Liver (tissue), 3 donors: Measurements from ENCODE around the gene MIER1.

Source experiments
- ATF3 ChIP-seq: IDR thresholded peaks from 2 replicates; pipeline ENCODE4 v1.6.1; 2016; ENCODE audit warnings: antibody characterized with exemption
- FOXA1 ChIP-seq: IDR thresholded peaks from 2 replicates; pipeline ENCODE4 v1.6.1; 2016; ENCODE audit warnings: antibody characterized with exemption
- RAD21 ChIP-seq, 2 donors: IDR thresholded peaks; 2 replicates each; pipeline ENCODE4 v1.6.1; 2016; ENCODE audit warnings: antibody characterized with exemption in 2 of 2, mild to moderate bottlenecking in 2 of 2
- SP1 ChIP-seq: IDR thresholded peaks from 2 replicates; pipeline ENCODE4 v1.6.1; 2018; ENCODE audit warnings: antibody characterized with exemption, mild to moderate bottlenecking
- TAF1 ChIP-seq: conservative IDR thresholded peaks from 2 replicates; pipeline ENCODE4 v1.6.1; 2016; ENCODE audit warnings: antibody characterized with exemption, mild to moderate bottlenecking
- YY1 ChIP-seq: IDR thresholded peaks from 2 replicates; pipeline ENCODE4 v1.6.1; 2016; ENCODE audit warnings: antibody characterized with exemption, mild to moderate bottlenecking
- ZBTB33 ChIP-seq: IDR thresholded peaks from 2 replicates; pipeline ENCODE4 v1.6.1; 2016; ENCODE audit warnings: antibody characterized with exemption
- TF ChIP-seq, protein P1 (sequence below): fragments of 150-350 bp; IDR thresholded peaks from 2 replicates; pipeline ENCODE4 v1.5.1; 2017; ENCODE audit warnings: improper control_type of control experiment, low read depth, low read length; ENCODE audit not compliant: missing input control
- TF ChIP-seq, protein P2 (sequence below): IDR thresholded peaks from 2 replicates; pipeline ENCODE4 v1.6.1; 2016; ENCODE audit warnings: antibody characterized with exemption, mild to moderate bottlenecking
- donor health status: healthy.
- donor health status: healthy.

DNA sequence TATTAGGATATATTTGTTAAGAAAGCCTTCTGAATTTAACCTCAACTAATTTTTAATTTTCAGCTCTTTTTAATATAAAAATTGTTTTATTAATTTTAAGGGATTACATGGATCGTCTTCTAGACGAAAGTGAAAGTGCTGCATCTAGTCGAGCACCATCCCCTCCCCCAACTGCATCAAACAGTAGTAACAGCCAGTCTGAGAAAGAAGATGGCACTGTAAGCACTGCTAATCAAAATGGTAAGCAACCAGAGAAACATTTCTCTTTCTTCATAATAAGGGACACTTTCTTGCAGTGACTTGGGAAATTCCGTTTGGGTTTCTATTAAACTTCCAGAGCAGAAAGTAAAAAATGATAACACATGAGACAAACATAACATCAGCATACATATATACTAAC is 56.9 kb downstream of the MIER1 start:
- TF ChIP-seq, protein P1, sequence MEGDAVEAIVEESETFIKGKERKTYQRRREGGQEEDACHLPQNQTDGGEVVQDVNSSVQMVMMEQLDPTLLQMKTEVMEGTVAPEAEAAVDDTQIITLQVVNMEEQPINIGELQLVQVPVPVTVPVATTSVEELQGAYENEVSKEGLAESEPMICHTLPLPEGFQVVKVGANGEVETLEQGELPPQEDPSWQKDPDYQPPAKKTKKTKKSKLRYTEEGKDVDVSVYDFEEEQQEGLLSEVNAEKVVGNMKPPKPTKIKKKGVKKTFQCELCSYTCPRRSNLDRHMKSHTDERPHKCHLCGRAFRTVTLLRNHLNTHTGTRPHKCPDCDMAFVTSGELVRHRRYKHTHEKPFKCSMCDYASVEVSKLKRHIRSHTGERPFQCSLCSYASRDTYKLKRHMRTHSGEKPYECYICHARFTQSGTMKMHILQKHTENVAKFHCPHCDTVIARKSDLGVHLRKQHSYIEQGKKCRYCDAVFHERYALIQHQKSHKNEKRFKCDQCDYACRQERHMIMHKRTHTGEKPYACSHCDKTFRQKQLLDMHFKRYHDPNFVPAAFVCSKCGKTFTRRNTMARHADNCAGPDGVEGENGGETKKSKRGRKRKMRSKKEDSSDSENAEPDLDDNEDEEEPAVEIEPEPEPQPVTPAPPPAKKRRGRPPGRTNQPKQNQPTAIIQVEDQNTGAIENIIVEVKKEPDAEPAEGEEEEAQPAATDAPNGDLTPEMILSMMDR, result no peak
- TF ChIP-seq, protein P2, sequence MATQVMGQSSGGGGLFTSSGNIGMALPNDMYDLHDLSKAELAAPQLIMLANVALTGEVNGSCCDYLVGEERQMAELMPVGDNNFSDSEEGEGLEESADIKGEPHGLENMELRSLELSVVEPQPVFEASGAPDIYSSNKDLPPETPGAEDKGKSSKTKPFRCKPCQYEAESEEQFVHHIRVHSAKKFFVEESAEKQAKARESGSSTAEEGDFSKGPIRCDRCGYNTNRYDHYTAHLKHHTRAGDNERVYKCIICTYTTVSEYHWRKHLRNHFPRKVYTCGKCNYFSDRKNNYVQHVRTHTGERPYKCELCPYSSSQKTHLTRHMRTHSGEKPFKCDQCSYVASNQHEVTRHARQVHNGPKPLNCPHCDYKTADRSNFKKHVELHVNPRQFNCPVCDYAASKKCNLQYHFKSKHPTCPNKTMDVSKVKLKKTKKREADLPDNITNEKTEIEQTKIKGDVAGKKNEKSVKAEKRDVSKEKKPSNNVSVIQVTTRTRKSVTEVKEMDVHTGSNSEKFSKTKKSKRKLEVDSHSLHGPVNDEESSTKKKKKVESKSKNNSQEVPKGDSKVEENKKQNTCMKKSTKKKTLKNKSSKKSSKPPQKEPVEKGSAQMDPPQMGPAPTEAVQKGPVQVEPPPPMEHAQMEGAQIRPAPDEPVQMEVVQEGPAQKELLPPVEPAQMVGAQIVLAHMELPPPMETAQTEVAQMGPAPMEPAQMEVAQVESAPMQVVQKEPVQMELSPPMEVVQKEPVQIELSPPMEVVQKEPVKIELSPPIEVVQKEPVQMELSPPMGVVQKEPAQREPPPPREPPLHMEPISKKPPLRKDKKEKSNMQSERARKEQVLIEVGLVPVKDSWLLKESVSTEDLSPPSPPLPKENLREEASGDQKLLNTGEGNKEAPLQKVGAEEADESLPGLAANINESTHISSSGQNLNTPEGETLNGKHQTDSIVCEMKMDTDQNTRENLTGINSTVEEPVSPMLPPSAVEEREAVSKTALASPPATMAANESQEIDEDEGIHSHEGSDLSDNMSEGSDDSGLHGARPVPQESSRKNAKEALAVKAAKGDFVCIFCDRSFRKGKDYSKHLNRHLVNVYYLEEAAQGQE, result no peak
- TF ChIP-seq ZBTB33, result no peak
- no peak for TF ChIP-seq FOXA1
- peak; percentile 16 to 41 for TF ChIP-seq RAD21 (IDR thresholded peaks at IDR 0.05)
- TF ChIP-seq SP1, result no peak
- no peak for TF ChIP-seq TAF1
- TF ChIP-seq YY1, result peak; percentile 28
- TF ChIP-seq ATF3, result no peak
